Nucleus accumbens (tissue), 56 donors: ENCODE measurements around the gene BIRC7.
"Not testable (repeated sequence)": the region's sequence is repeated elsewhere in the genome, so short reads cannot be mapped to it uniquely, and the experiment has no call there.

ENCODE experiments used
- DNase-seq, 56 donors: peaks; one replicate each; lab custom pipeline; 2025; lab: John Stamatoyannopoulos, UW

The BIRC7 gene

DNA sequence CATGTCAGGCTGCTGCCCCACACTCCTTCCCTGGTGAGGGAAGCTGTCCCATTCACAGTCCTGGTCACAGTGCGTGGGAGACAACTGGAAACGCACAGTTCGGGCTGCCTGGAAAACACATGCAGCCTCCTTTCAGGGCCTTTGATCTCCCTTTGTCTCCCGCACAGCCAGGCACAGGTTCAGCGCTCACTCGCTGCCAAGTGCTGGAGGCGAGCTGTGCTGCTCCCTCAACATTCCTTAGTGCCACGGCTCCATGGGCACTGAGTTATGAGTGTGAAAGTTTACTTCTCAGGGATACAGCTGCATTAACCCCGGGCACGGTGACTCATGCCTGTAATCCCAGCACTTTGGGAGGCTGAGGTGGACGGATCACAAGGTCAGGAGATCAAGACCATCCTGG lies 28.8 kb upstream of the BIRC7 start:
- peak in 19 of 56 donors; percentile 8 to 58 (median 24) for DNase-seq

DNA sequence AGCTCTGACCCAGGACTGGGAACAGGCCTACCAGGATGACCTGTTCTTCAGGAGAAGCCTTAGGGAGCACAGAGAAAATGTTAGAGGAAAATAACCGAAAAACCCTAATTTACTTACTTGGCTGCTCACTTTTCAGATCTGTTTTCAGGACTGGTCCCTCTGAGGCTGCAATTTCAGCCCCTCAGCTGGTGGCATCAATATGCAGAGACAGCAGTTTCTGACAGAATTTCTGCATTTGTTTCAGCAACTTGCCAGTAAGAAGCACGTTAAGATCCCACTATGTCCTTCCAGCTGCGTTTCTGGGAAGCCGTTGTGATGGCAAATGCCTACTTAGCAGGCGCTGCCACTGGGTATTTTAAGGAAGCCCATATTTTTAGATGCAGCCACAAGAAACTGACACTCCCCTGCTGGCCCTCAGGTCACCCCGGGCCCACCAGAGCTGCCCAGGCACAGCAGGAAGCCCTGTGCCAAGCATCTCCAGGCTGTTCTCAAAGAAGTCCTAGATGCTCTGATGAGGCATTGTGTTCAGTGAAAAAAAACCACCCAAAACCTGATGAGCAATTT lies 27.3 kb upstream of the BIRC7 start:
- DNase-seq: peak in 1 of 56 donors; percentile 40

DNA sequence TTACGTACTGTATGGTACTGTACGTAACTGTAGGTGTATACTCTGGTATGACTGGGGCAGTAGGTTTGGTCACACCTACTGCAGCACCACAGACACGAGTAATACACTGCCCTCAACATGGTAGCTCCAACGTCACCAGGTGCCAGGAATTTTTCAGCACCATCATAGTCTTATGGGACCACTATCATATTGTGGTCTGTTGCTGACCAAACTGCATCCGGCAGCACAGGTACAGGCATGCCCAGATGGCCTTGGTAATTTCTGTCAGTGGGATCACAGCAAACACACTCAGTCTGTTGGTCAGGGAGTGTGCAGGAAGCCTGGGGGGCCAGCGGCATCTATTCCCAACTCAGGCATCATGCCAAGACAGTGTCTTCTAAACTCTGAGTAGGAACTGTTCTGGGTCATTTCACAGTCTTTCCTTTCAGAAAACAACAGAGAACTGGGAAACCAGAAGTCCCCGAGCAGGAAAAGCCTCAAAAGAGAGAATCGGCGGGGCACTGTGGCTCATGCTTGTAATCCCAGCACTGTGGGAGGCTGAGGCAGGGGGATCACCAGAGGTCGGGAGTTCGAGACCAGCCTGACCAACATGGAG lies 25.6 kb upstream of the BIRC7 start:
- peak in 1 of 56 donors; percentile 15 for DNase-seq

DNA sequence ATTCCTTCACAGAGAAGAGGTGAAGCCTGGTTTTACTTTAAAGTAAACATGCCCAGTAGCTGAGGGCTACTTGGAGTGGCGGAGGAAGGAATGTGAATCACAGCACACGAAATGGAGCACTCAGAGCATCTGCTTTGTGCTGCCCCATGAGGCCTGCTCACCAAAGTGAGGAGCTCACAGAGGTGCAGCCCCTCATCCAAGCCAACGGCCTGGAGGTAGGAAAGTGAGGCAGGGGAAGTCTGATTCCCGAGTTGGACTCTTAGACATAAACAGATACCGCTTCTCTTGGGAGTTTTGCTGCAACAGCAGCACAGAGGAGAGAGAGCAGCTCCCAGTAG lies 23.3 kb upstream of the BIRC7 start:
- no peak for DNase-seq

DNA sequence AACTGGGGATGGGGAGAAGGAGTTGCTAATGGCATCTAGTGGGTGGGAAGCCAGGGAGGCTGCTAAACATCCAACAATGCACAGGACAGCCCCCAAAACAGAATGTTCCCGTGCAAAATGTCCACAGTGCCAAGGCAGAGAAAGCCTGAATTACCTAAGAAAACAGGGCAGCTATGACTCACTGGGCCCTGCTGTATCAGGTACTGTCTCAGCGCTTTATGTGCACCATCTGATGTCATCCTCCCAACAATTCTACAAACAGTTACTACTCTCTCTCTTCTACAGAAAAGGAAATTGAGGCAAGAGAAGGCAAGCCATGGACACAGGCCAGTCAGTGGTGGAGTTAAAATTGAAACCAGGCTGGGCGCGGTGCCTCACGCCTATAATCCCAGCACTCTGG lies 22.9 kb upstream of the BIRC7 start:
- DNase-seq: no peak

DNA sequence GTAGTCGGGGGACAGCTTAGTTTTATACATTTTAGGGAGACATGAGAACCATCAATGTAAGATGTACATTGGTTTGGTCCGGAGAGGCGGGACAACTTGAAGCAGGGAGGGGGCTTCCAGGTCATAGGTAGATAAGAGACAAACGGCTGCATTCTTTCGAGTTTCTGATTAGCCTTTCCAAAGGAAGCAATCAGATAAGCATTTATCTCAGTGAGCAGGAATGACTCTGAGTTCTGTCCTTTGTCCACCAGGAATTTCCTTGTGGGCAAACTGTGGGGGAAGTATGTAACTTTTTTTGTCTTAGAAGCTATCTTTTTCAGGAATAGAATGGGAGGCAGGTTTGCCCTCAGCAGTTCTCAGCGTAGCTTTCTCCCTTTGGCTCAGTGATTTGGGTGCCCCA lies 21.2 kb upstream of the BIRC7 start:
- DNase-seq: no peak

DNA sequence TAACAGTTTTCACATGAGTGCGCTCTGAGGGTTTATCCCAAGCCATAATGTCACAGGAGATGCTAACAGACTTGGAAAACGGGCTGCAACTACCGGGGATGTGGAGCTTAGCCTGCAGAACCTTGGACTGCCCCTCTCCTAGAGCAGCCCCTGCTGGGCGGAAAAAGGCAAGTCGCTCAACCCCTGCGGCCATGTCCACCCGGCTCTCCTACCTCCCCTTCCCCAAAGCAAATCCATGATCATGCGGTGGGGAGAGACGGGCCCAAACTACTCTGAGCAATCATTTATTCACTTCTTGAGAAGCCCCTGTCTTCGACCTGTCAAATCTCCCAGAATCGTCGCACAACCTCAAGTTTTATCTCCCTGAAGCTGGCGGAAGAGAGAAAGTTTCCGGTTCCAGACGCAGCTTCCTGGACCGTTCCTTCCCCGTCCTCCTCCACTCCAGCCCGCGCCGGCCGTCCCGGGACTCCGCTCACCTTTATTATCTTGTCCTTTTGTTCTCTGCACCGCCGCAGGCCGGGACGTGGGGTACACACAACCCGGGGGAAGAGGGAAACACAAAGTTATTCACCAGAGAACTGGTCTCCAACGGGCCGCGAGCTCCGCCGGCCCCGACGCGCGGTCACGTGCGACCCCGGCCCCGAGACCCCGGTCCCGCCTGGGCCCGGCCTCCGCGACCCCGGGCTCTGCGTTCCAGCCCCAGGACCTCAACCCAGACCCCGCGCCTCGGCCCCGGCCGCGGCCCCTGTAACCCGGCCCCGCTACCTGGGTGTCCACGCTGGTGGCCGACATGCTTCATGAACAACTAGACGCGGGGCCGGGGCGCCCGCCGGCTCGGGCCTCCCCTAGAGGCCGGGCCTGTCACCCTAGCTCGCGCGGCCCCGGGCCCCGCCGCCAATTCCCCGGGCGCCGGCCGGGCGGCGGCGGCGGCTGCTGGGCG lies 20.3 kb upstream of the BIRC7 start:
- DNase-seq: peak in 4 of 56 donors; percentile 34 to 61 (median 52)

DNA sequence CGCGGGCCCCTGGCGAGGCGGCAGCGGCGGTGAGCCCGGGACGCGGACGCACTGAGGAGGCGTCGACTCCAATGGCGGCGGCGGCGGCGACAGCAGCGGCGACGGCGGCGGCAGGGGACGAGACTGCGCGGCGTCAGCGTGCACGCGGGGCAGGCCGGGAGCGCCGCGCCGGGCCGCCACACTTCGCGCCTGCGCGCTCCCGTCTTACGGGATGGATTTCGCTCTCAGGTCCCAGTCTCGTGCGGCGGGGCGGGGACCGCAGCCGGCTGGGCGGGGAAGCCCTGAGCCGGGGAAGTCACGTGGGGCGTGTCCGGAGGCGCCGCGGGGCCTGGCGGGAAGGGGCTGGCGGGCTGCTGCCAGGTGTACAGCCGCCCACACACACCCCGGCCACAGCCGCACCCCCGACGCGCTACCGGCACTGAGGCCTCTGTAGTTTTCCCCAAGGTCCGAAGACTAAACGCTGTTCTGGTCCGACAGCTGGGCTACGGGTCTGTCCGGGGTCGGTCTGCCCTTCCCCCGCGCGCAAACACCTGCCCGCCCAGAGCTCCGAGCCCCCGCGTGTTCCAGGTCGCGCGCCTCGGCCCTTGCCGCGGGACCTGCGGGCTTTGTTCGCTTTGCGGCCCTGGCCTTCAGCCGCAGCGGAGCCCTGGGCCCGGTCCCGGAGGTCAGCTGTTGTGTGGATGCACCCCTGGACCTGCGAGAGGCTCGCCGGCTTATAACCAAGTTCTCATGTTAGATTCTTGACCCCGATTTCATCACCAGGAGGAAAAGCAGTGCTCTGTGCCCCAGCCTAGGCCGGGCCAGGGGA lies 19.5 kb upstream of the BIRC7 start, which contains the start of gene YTHDF1:
Gene YTHDF1, minus strand, starts transcription at position 91 of the 808 bp plus-strand sequence. CDS start 239 bp downstream, outside the sequence.
- DNase-seq: peak in 55 of 56 donors; percentile 37 to 96 (median 90)

DNA sequence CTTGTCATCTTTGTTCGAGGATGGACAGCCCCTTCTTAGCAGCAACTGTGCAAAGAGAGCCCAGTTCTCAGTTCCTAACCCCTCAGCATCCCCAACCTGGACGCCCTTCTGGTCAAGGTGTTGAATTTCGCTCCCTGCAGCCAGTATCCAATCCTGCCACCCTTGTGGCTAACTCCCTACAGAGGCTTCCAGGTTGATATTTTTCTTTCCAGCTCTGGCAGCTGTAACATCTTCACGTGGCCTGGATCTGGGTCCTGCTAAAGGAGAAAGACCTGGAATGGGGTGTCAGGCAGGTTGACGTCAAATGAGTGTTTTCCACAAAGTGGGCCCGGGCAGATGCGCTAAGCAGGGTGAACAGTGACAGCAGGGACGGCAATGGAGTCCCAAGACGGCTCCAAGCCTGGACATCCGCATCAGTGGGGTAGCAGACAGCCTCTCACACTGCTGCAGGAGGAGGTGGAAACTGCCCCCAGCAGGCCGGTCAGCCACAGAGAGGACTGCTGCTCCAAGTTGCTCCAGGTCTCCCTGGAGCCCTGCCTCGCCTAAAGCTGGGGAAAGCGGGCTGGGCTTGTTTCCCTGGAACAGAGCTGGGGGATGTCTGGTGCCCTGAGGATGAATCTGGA lies 18.7 kb upstream of the BIRC7 start:
- no peak for DNase-seq

DNA sequence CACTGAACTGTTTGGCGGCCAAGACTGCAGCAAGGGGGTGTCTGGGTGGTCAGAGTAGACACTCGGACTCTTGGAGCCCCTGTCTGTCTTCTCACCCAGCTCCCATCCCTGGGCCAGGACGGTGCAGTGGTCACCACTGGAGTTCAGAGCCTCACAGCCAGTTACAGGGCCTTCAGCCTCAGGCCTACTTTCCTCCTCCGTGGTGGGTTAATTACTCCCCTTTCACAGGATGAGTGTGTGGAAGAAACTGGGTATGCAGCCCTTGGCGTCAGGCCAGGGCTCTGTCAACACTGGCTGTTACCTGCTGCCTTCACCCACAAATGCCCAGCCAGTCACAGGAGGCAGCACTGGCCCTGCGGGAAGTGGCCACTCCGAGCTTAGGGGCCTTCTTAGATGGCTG lies 18.0 kb upstream of the BIRC7 start:
- no peak for DNase-seq

DNA sequence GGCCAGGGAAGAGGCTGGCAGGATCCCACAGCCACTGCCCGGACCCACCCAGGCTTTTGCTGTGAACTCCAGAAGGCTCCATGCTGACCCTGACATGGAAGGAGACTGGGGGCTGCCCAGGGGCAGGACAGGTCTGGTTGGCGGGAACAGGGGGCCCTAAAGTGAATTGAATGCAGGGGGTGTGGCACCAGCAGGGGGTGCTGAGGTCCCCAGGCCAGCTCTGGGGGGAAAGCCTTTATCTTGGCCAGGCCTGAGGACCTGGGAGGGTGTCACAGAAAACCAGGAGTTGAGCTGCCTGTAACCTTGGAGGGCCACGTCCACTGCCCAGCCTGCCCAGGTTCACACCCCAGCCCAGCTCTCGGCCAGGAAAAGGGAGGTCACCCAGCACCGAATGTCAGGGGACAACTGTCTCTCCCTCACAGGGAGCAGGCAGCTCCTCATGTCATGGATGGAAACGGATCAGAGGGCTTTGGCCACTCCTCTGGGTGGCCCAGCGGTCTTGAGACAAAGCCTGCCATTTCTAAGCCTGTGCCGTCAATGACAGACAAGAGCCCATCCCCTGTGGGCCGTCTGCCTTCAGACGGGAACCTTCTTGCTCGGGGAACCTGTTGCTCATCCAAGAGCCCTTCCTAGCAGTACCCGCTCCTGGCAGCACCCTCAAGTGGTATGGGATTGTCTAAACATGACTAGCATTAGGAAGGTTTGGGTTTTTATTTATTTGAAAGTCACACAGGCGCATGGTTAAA lies 16.8 kb upstream of the BIRC7 start:
- DNase-seq: no peak

DNA sequence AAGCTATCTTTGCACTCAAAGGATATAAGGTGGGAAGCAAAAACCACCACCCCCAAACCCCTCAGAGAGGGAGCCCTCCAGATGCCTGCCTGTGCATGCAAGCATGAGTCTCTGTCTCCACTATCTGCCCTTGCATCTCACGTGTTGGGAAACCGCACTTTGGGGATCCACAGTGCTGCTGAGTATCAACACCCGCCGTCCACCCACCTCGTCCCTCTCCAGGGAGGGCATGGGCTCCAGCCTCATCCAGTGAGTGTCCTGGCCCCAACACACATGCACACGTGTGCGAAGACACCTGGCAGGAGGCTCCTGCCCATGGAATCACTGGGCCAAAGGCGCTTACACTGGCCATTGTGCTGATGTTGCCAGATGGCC lies 16.3 kb upstream of the BIRC7 start:
- DNase-seq: no peak

DNA sequence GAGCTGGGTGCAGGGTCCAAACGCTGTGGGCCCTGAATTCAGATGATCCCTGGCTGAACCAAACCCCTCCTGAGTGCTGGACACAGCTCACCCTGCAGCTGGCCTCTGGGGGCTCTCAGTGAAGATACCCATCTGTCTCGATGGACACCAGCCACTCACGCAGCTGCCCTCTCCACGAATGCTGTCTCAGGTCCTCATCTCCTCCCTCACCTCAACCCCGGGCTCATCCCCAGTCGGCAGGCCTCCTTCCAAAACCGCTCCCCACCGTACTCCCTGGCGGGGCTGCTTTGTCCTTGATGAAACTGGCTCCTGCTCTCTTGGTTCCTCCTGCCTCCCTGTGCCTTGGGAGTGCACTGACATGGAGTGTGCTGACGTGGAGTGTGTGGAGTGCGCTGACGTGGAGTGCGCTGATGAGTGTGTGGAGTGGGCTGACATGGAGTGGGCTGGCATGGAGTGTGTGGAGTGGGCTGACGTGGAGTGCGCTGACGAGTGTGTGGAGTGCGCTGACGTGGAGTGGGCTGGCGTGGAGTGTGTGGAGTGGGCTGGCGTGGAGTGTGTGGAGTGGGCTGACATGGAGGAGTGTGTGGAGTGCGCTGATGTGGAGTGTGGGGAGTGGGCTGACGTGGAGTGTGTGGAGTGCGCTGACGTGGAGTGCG lies 15.7 kb upstream of the BIRC7 start:
- DNase-seq: peak in 16 of 56 donors; percentile 17 to 72 (median 44)

DNA sequence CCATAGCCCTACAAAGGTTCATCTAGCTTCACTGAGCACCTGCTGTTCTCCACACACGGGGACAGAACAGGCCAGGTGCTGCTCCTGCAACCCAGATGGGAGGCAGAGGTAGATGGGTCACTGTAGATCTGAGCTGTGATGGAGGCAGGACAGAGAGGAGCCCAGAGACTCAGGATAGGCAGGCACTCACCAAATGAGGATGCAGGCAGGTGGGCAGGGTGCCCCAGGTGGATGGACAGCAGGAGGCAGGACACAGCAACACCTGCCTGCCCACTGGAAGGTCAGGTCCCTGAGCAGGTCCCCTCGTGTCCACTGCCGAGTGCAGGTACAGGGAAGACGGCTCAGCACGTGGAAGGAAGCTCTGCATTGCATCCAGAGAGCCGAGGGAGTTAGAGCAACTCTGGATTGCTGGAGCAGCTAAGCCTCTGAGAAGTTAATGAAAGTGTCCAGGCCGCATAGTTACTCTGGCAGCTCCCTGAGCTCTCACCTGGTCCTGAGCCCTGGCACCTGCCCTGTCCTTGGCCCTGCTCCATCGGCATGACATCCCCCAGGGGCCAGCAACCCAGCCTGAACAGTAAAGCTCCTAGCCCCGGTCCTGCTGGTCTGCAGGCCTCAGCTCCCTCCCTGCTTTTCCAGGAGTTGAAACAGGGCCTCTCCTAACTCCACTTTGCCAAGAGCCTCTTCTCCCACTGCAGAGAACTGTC lies 14.9 kb upstream of the BIRC7 start:
- no peak for DNase-seq

DNA sequence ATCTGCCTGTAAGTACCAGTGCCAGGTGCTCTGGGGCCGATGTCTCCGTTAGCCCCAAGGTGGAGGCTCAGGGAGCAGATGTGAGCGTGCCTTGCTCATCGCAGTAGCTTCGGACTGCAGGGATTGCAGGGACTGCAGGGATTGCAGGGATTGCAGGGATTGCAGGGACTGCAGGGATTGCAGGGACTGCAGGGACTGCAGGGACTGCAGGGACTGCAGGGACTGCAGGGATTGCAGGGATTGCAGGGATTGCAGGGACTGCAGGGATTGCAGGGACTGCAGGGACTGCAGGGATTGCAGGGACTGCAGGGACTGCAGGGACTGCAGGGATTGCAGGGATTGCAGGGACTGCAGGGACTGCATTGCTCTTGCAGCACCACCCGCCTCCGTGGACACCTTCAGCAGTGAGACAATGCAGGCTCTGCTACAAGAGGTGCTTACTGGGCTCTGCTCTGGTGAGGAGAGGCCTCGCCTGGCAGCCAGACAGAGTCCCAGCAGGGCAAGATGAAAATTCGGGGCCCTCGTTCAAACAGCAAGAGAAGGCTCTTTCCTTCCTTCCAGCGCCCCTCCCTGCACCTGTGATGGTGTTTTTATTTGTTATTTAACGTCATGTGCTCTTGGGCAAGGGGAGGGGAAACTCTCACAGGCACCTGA lies 14.2 kb upstream of the BIRC7 start:
- not testable (repeated sequence) for DNase-seq

DNA sequence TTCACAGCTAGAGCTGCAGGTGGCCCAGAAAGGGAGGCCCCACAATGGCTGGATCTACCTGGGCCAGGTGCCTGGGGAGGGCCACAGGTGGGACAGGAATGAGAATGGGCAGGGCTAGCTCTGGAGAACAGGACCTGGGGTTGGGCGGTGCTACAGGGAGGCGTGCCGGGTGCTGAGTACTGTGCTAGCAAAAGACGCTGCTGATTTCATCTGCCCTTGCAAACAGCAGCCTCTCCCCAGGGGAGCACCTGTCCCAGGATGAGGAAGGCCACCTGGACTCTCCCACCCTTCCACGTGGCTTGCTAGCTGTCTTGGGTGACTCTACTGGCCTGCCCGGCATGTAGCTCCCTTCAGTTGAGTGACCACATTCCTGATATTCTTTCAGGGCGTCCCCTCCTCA lies 13.2 kb upstream of the BIRC7 start:
- no peak for DNase-seq

DNA sequence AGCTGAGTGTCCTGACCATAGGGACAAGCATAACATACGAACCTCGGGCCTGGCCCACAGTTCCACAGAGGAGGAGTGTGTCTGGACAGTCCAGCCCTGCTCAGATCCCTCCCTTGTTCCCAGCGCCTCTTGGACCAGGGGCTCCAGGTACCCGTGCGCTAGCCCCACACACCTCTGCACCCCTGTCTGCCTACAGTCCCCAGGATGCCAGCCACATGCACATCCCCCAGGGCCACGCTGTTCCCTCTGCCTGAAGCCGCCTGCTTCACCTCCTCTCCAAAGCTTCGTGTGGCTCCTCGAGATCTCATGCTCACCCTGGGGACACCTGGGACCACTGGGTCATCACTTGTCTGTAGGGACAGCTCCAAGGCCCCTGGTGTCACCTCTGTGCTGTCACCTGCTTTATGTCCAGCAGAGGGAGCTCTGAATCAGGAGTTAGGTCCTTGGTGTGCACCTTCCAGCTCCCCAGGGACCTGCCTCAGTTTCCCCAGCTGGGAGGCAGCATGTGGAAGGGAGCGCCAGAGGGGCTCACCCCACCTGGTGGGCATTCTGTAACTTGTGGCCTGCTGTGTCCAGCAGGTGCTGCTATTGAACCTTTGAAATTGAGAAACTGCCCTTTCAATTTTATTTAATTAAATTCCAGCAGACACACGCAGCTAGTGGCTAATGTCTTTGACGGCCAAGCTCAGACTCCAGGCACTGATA lies 12.4 kb upstream of the BIRC7 start:
- DNase-seq: peak in 23 of 56 donors; percentile 4 to 55 (median 15)
